Testis (tissue), 2 donors: ENCODE results near the gene CACYBP.

ENCODE experiments used
- POLR2A ChIP-seq: fragments of 450-650 bp; IDR thresholded peaks from one replicate; pipeline ENCODE4 v1.6.1; 2017; ENCODE audit warnings: antibody characterized with exemption, mild to moderate bottlenecking, moderate library complexity
- TF ChIP-seq, protein P1 (sequence below), 3 experiments: fragments of 450-650 bp in 2 of 3; fragments of 200-600 bp in 1 of 3; sonication (generic) in 1 of 3; IDR thresholded peaks; one replicate each; pipeline ENCODE4 v1.5.1; 2016 to 2019; ENCODE audit warnings: antibody characterized with exemption in 3 of 3, mild to moderate bottlenecking in 2 of 3, moderate library complexity in 1 of 3

DNA sequence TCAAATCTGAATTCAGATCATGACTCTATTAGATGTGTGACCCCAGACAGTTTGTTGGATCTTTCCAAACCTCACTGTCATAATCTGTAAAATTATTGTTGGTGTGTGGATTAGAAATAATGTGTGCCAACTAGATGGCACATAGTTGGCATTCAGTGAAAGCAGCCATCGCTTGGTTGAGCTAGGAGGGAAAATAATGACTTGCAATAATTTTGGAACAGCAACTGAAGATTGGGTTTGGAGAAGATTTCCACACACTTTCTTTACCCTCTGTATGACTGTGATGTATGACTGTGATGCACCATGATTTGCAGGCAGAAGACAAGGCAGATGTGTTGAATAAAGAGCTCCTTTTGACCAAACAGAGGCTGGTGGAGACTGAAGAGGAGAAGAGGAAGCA, 24.0 kb upstream of the CACYBP start:
- TF ChIP-seq, protein P1, sequence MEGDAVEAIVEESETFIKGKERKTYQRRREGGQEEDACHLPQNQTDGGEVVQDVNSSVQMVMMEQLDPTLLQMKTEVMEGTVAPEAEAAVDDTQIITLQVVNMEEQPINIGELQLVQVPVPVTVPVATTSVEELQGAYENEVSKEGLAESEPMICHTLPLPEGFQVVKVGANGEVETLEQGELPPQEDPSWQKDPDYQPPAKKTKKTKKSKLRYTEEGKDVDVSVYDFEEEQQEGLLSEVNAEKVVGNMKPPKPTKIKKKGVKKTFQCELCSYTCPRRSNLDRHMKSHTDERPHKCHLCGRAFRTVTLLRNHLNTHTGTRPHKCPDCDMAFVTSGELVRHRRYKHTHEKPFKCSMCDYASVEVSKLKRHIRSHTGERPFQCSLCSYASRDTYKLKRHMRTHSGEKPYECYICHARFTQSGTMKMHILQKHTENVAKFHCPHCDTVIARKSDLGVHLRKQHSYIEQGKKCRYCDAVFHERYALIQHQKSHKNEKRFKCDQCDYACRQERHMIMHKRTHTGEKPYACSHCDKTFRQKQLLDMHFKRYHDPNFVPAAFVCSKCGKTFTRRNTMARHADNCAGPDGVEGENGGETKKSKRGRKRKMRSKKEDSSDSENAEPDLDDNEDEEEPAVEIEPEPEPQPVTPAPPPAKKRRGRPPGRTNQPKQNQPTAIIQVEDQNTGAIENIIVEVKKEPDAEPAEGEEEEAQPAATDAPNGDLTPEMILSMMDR (IDR thresholded peaks at IDR 0.05) = no peak
- TF ChIP-seq POLR2A = no peak
